HepG2 (cell line): ENCODE measurements around the gene LARP7. TPM values are rescaled to one million over a fixed set of nuclear protein-coding genes. Genes with fewer than 3 reads are reported as not detected.

Experiments used
- DPF2 ChIP-seq: sonication (generic); formaldehyde crosslinking; IDR thresholded peaks from 2 replicates; pipeline ENCODE4 v1.4.0; 2020; ENCODE audit warnings: mild to moderate bottlenecking, low read depth, missing genetic modification reagents, borderline replicate concordance
- EED ChIP-seq: sonication (generic); formaldehyde crosslinking; IDR thresholded peaks from 2 replicates; pipeline ENCODE4 v1.5.0; 2020; ENCODE audit warnings: mild to moderate bottlenecking, missing genetic modification reagents
- ERF ChIP-seq: IDR thresholded peaks from 2 replicates; pipeline ENCODE4 v1.6.1; 2018; ENCODE audit warnings: missing biosample characterization, missing genetic modification reagents
- GATA4 ChIP-seq: sonication (generic); IDR thresholded peaks from 2 replicates; pipeline ENCODE4 v1.6.1; 2016; ENCODE audit warnings: antibody characterized with exemption, low read depth, borderline replicate concordance
- HOXA5 ChIP-seq: sonication (generic); formaldehyde crosslinking; IDR thresholded peaks from 2 replicates; pipeline ENCODE4 v1.4.0; 2020; ENCODE audit warnings: missing genetic modification reagents
- IKZF1 ChIP-seq: fragments of 450-650 bp; IDR thresholded peaks from 2 replicates; pipeline ENCODE4 v1.7.1; 2016
- MXI1 ChIP-seq: IDR thresholded peaks from 3 replicates; pipeline ENCODE4 v1.6.1; 2012; ENCODE audit warnings: low read depth, low read length, inconsistent platforms, borderline replicate concordance
- PAWR ChIP-seq: sonication (generic); formaldehyde crosslinking; IDR thresholded peaks from 2 replicates; pipeline ENCODE4 v1.4.0; 2020; ENCODE audit warnings: missing genetic modification reagents, mild to moderate bottlenecking, borderline replicate concordance
- PTBP1 ChIP-seq: fragments of 200-400 bp; formaldehyde crosslinking; IDR thresholded peaks from 2 replicates; pipeline ENCODE4 v1.6.1; 2018; ENCODE audit warnings: low read length, low read depth; ENCODE audit not compliant: poor library complexity, severe bottlenecking
- SMYD3 ChIP-seq: sonication (generic); formaldehyde crosslinking; IDR thresholded peaks from 2 replicates; pipeline ENCODE4 v1.8.1; 2023; ENCODE audit warnings: mild to moderate bottlenecking, missing genetic modification reagents
- SP140L ChIP-seq: sonication (generic); formaldehyde crosslinking; IDR thresholded peaks from 2 replicates; pipeline ENCODE4 v1.4.0; 2020; ENCODE audit warnings: missing genetic modification reagents, borderline replicate concordance
- ZNF136 ChIP-seq: sonication (generic); formaldehyde crosslinking; IDR thresholded peaks from 2 replicates; pipeline ENCODE4 v1.8.1; 2022; ENCODE audit warnings: low read depth, mild to moderate bottlenecking, moderate library complexity, missing genetic modification reagents
- ZNF460 ChIP-seq: sonication (generic); formaldehyde crosslinking; IDR thresholded peaks from 2 replicates; pipeline ENCODE4 v1.5.1; 2020; ENCODE audit warnings: missing genetic modification reagents, mild to moderate bottlenecking, borderline replicate concordance
- ZNF570 ChIP-seq: sonication (generic); formaldehyde crosslinking; IDR thresholded peaks from 2 replicates; pipeline ENCODE4 v1.4.0; 2020; ENCODE audit warnings: mild to moderate bottlenecking, missing genetic modification reagents, borderline replicate concordance
- ZNF616 ChIP-seq: sonication (generic); formaldehyde crosslinking; IDR thresholded peaks from 2 replicates; pipeline ENCODE4 v1.5.0; 2020; ENCODE audit warnings: low read depth, mild to moderate bottlenecking, missing genetic modification reagents
- ZNF850 ChIP-seq: sonication (generic); formaldehyde crosslinking; conservative IDR thresholded peaks from 2 replicates; pipeline ENCODE4 v1.9.0; 2021; ENCODE audit warnings: mild to moderate bottlenecking, missing genetic modification reagents
- polyA plus RNA-seq, 8 experiments: library from polyadenylated mRNA; depleted of rRNA in 3 of 8; stranded (reverse) in 7 of 8; unstranded in 1 of 8; fragments of >200 nt; fragmentation: Illumina TruSeq in 4 of 8; extraction: Trizol in 4 of 8; gene quantifications; 2 replicates each; pipeline versions ENCODE4 v1.2.1 to v1.2.3, GENCODE V29; 2011 to 2016; ENCODE audit warnings: low read depth in 4 of 8, missing spikeins in 1 of 8, mixed read lengths in 1 of 8; ENCODE audit not compliant: insufficient read depth in 1 of 8
- total RNA-seq, 5 experiments: library from RNA; depleted of rRNA; stranded (reverse); fragments of >200 nt; fragmentation: Illumina TruSeq; extraction: Trizol; gene quantifications; 2 replicates each; pipeline ENCODE4 v1.2.3, GENCODE V29; 2016; ENCODE audit warnings: low read depth in 1 of 5
- TF ChIP-seq, protein P1 (sequence below): sonication (generic); formaldehyde crosslinking; conservative IDR thresholded peaks from 2 replicates; pipeline ENCODE4 v1.8.1; 2023; ENCODE audit warnings: missing genetic modification reagents
- TF ChIP-seq, protein P2 (sequence below): sonication (generic); formaldehyde crosslinking; IDR thresholded peaks from 2 replicates; pipeline ENCODE4 v1.4.0; 2020; ENCODE audit warnings: missing genetic modification reagents
- TF ChIP-seq, protein P3 (sequence below): IDR thresholded peaks from 2 replicates; pipeline ENCODE4 v1.6.1; 2016; ENCODE audit warnings: mild to moderate bottlenecking
- TF ChIP-seq, protein P4 (sequence below): sonication (generic); formaldehyde crosslinking; IDR thresholded peaks from 2 replicates; pipeline ENCODE4 v1.5.0; 2020; ENCODE audit warnings: mild to moderate bottlenecking, missing genetic modification reagents
- TF ChIP-seq, protein P5 (sequence below): sonication (generic); formaldehyde crosslinking; IDR thresholded peaks from 2 replicates; pipeline ENCODE4 v1.4.0; 2020; ENCODE audit warnings: missing genetic modification reagents

The LARP7 gene
- total and polyA plus RNA-seq, 2 of the 13 experiments (the other 11 are each of a cell fraction or from before 2014, with no cell fraction given): 9.7 to 37.1 TPM

DNA sequence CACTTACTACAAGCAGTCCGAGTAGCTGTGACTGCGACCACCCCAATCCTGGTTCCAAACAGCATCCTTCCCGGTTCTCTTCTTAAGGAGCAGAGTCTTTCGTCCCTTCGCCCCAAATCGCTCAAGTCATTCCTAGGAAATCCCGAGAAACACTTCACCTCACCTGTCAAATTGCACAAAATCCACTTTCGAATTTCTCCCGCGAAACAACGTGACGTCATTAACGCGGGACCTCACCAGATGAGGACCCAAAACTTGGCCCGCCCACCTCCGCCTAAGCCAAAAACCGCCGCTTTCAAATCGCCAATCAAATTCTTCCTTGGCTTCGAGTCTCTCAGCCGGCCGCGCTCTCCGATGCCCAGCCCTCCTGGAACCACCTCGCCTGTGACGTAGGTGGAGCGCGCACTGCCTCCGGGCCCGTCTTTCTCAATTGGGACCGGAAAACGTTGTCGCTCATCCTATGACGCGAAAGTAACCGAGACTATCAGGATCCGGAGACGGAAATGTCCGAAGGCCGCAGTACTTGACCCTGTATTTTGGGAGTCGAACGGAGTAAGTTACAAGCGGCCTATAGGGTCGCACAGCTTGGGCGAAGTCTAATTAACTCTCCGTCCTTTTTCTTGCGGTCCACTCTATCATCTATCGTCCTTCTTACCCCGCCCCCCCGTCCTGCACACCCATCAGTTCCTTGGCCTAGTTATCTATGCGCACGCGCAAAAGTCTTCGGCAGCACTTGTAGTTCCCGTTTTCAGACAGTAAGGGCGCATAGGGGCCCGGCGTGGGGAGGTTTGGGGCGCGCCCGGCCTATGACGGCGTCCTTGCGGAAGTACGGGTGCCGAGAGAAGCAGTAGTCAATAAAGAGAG lies at the start of gene LARP7, which contains the start of gene ZGRF1 (continued):
- TF ChIP-seq PAWR (CRISPR knock-in tag): no peak
- no peak for TF ChIP-seq SMYD3
- TF ChIP-seq GATA4: no peak
- TF ChIP-seq, protein P1, sequence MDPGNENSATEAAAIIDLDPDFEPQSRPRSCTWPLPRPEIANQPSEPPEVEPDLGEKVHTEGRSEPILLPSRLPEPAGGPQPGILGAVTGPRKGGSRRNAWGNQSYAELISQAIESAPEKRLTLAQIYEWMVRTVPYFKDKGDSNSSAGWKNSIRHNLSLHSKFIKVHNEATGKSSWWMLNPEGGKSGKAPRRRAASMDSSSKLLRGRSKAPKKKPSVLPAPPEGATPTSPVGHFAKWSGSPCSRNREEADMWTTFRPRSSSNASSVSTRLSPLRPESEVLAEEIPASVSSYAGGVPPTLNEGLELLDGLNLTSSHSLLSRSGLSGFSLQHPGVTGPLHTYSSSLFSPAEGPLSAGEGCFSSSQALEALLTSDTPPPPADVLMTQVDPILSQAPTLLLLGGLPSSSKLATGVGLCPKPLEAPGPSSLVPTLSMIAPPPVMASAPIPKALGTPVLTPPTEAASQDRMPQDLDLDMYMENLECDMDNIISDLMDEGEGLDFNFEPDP (CRISPR knock-in tag): no peak
- TF ChIP-seq PTBP1: no peak
- TF ChIP-seq ERF (CRISPR knock-in tag): peak; percentile 39; the same call in 1 of the 2 replicates
- no peak for TF ChIP-seq ZNF570 (CRISPR knock-in tag)
- peak; percentile 35; the same call in 1 of the 2 replicates for TF ChIP-seq EED (CRISPR knock-in tag)
- TF ChIP-seq, protein P2, sequence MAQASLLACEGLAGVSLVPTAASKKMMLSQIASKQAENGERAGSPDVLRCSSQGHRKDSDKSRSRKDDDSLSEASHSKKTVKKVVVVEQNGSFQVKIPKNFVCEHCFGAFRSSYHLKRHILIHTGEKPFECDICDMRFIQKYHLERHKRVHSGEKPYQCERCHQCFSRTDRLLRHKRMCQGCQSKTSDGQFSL (CRISPR knock-in tag): no peak; the same call in 1 of the 2 replicates
- no peak for TF ChIP-seq IKZF1
- TF ChIP-seq ZNF460 (CRISPR knock-in tag): no peak
- TF ChIP-seq MXI1: peak; percentile 79; the same call in 2 of the 3 replicates
- TF ChIP-seq, protein P3, sequence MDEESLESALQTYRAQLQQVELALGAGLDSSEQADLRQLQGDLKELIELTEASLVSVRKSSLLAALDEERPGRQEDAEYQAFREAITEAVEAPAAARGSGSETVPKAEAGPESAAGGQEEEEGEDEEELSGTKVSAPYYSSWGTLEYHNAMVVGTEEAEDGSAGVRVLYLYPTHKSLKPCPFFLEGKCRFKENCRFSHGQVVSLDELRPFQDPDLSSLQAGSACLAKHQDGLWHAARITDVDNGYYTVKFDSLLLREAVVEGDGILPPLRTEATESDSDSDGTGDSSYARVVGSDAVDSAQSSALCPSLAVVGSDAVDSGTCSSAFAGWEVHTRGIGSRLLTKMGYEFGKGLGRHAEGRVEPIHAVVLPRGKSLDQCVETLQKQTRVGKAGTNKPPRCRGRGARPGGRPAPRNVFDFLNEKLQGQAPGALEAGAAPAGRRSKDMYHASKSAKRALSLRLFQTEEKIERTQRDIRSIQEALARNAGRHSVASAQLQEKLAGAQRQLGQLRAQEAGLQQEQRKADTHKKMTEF (CRISPR knock-in tag): peak; percentile 56
- no peak for TF ChIP-seq SP140L (CRISPR knock-in tag)
- 0 out of 2 replicates have a peak, but pooled peaks have one; percentile 70 for TF ChIP-seq HOXA5 (CRISPR knock-in tag)
- TF ChIP-seq ZNF850 (CRISPR knock-in tag): no peak
- no peak for TF ChIP-seq ZNF136 (CRISPR knock-in tag)
- TF ChIP-seq, protein P4, sequence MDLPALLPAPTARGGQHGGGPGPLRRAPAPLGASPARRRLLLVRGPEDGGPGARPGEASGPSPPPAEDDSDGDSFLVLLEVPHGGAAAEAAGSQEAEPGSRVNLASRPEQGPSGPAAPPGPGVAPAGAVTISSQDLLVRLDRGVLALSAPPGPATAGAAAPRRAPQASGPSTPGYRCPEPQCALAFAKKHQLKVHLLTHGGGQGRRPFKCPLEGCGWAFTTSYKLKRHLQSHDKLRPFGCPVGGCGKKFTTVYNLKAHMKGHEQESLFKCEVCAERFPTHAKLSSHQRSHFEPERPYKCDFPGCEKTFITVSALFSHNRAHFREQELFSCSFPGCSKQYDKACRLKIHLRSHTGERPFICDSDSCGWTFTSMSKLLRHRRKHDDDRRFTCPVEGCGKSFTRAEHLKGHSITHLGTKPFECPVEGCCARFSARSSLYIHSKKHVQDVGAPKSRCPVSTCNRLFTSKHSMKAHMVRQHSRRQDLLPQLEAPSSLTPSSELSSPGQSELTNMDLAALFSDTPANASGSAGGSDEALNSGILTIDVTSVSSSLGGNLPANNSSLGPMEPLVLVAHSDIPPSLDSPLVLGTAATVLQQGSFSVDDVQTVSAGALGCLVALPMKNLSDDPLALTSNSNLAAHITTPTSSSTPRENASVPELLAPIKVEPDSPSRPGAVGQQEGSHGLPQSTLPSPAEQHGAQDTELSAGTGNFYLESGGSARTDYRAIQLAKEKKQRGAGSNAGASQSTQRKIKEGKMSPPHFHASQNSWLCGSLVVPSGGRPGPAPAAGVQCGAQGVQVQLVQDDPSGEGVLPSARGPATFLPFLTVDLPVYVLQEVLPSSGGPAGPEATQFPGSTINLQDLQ (CRISPR knock-in tag): no peak
- 0 out of 2 replicates have a peak, but pooled peaks have one; percentile 24 for TF ChIP-seq ZNF616
- TF ChIP-seq DPF2 (CRISPR knock-in tag): no peak
- TF ChIP-seq, protein P5, sequence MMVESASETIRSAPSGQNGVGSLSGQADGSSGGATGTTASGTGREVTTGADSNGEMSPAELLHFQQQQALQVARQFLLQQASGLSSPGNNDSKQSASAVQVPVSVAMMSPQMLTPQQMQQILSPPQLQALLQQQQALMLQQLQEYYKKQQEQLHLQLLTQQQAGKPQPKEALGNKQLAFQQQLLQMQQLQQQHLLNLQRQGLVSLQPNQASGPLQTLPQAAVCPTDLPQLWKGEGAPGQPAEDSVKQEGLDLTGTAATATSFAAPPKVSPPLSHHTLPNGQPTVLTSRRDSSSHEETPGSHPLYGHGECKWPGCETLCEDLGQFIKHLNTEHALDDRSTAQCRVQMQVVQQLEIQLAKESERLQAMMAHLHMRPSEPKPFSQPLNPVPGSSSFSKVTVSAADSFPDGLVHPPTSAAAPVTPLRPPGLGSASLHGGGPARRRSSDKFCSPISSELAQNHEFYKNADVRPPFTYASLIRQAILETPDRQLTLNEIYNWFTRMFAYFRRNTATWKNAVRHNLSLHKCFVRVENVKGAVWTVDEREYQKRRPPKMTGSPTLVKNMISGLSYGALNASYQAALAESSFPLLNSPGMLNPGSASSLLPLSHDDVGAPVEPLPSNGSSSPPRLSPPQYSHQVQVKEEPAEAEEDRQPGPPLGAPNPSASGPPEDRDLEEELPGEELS (CRISPR knock-in tag): no peak; the same call in 1 of the 2 replicates
